Osteocyte (in vitro differentiated cells): ENCODE measurements around the gene GAK. TPM values are rescaled to one million over a fixed set of nuclear protein-coding genes. Genes with fewer than 3 reads are reported as not detected.

Source experiments
- DNase-seq: peaks from one replicate; pipeline ENCODE4 v3.0.0; 2021; ENCODE audit warnings: mixed read lengths; ENCODE audit not compliant: unreplicated experiment; ENCODE audit errors: extremely low spot score
- H3K27ac Mint-ChIP-seq: one replicate; pipeline ENCODE4 v1.8.0; 2021; ENCODE audit warnings: mild to moderate bottlenecking, mixed read lengths; ENCODE audit not compliant: unreplicated experiment
- H3K27me3 Mint-ChIP-seq: one replicate; pipeline ENCODE4 v1.8.0; 2021; ENCODE audit warnings: mixed read lengths; ENCODE audit not compliant: unreplicated experiment
- H3K36me3 Mint-ChIP-seq: one replicate; pipeline ENCODE4 v1.8.0; 2021; ENCODE audit warnings: mixed read lengths; ENCODE audit not compliant: unreplicated experiment
- H3K4me1 Mint-ChIP-seq: one replicate; pipeline ENCODE4 v1.8.0; 2021; ENCODE audit warnings: mixed read lengths; ENCODE audit not compliant: unreplicated experiment
- H3K4me3 Mint-ChIP-seq: one replicate; pipeline ENCODE4 v1.8.0; 2021; ENCODE audit warnings: mild to moderate bottlenecking, moderate library complexity, mixed read lengths; ENCODE audit not compliant: unreplicated experiment
- H3K9me3 Mint-ChIP-seq: one replicate; pipeline ENCODE4 v1.8.0; 2021; ENCODE audit warnings: mixed read lengths; ENCODE audit not compliant: unreplicated experiment
- CTCF ChIP-seq: fragments of 200-600 bp; sonication (generic); IDR thresholded peaks from 2 replicates; pipeline ENCODE4 v1.5.0; 2021; ENCODE audit warnings: antibody characterized with exemption, mild to moderate bottlenecking, moderate library complexity
- total RNA-seq: library from RNA; stranded (reverse); gene quantifications from 2 replicates; pipeline ENCODE4 v1.2.1, GENCODE V29; 2021

GAK gene
- total RNA-seq, 1 donor from 2014 or later, result 93.8 TPM

DNA sequence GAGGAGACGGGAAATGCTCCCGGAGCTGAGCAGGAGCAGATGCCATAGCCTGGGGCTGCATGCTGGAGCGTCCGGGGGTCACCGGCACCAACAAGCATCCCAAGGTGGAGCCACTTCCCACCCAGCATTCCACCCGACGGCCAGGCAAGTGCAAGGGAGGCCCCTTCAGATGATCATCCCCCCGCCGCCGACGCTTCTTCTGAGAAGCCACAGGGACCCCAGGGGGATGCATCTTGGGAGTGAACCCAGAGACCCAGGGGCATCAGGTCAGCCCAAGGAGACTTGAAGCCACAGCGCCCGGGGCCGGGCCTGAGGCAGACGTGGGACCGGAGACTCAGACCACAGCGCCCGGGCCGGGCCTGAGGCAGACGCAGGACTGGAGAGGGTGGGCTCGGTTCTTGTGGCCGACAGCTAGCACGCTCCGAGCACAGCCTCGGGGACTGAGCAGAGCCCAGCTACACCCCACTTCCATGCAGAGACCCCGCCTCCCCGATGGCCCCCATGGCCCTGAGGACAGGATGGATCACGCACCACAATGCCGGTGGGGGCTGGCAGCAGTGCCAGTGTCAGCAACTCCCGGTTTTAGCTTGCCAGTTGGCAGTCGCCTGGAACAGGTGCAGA is 73.2 kb downstream of the GAK start:
- Mint-ChIP-seq H3K27ac (no peak overlapping the region), H3K9me3 (peaks cover 8% of the 10 kb centered on the region), H3K27me3 (no peaks in the 10 kb centered on the region), H3K36me3 (peaks cover 67% of the 10 kb centered on the region), H3K4me1 (no peaks in the 10 kb centered on the region), H3K4me3 (no peak overlapping the region)
- DNase-seq, result no peak
- no peak for TF ChIP-seq CTCF

GRCh38 chr4:858041-858481 is 74.1 kb downstream of the GAK start:
- peaks cover 4% of the 10 kb centered on the region for H3K9me3 Mint-ChIP-seq
- peaks cover 60% of the 10 kb centered on the region for H3K36me3 Mint-ChIP-seq
- TF ChIP-seq CTCF, result no peak
- no peak for DNase-seq
- no peak overlapping the region for H3K27ac Mint-ChIP-seq
- H3K27me3 Mint-ChIP-seq, result no peaks in the 10 kb centered on the region
- no peaks in the 10 kb centered on the region for H3K4me1 Mint-ChIP-seq
- H3K4me3 Mint-ChIP-seq, result no peak overlapping the region

DNA sequence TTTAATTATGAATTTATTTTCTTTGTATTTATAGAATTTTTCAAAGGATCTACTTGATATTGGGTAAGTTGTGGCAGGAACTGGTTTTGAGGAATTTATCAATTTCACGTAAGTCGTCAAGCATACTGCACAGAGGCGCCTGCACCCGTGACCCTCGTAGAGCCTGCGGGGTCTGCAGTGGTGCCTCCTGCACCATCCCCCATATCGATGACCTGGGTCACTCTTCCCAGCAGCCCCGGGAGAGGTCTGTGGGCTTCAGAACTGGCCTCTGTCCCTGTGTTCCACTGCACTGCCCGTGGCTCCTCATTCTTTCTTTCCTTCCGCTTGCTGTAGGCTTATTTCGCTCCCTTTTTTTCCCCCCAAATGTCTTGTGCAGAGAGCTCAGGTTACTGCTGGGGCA is 74.7 kb downstream of the GAK start:
- no peak overlapping the region for H3K27ac Mint-ChIP-seq
- no peaks in the 10 kb centered on the region for H3K9me3 Mint-ChIP-seq
- DNase-seq, result no peak
- H3K4me3 Mint-ChIP-seq, result no peak overlapping the region
- H3K36me3 Mint-ChIP-seq, result peaks cover 54% of the 10 kb centered on the region
- no peaks in the 10 kb centered on the region for H3K27me3 Mint-ChIP-seq
- no peaks in the 10 kb centered on the region for H3K4me1 Mint-ChIP-seq
- no peak for TF ChIP-seq CTCF

DNA sequence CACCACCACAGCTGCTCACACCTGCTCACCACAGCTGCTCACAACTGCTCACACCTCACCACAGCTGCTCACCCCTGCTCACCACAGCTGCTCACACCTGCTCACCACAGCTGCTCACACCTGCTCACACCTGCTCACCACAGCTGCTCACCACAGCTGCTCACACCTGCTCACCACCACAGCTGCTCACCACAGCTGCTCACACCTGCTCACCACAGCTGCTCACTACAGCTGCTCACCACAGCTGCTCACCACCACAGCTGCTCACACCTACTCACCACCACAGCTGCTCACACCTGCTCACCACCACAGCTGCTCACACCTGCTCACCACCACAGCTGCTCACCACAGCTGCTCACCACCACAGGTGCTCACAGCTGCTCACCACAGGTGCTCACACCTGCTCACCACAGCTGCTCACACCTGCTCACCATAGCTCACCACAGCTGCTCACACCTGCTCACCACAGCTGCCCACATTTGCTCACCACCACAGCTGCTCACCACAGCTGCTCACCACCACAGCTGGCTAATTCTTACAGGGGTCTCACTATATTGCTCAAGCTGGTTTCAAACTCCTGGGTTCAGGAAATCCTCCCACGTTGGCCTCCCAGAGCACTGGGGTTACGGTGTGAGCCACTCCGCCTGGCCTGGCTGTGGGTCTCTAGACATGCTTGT is 75.8 kb downstream of the GAK start:
- H3K36me3 Mint-ChIP-seq, result peaks cover 47% of the 10 kb centered on the region

More for the DNA sequence above, 75.8 kb downstream of the GAK start:
- Mint-ChIP-seq H3K27ac (no peak overlapping the region), H3K4me1 (no peaks in the 10 kb centered on the region), H3K9me3 (no peaks in the 10 kb centered on the region), H3K4me3 (no peak overlapping the region), H3K27me3 (no peaks in the 10 kb centered on the region)
- no peak for DNase-seq
- no peak for TF ChIP-seq CTCF
